ENCODE data around the gene SURF4. TPM values are rescaled to one million over a fixed set of nuclear protein-coding genes. Genes with fewer than 3 reads are reported as not detected.

SURF4 gene
- 376 and 383 TPM in 2 replicates for total RNA-seq

GRCh38 chr9:133375724-133376654 lies at the start of gene SURF4, which contains the start of gene STKLD1:
TSS of gene SURF4 (minus strand) at chr9:133376060. CDS start at chr9:133375969, 91 bp downstream.
TSS of gene STKLD1 (plus strand) at chr9:133376366. CDS start at chr9:133376474, 108 bp downstream.

GRCh38 chr9:133421615-133422542 lies 46.0 kb upstream of the SURF4 start, which contains the start of gene ADAMTS13:
TSS of gene ADAMTS13 (plus strand) at chr9:133422367. CDS start at chr9:133422444, 77 bp downstream.

DNA sequence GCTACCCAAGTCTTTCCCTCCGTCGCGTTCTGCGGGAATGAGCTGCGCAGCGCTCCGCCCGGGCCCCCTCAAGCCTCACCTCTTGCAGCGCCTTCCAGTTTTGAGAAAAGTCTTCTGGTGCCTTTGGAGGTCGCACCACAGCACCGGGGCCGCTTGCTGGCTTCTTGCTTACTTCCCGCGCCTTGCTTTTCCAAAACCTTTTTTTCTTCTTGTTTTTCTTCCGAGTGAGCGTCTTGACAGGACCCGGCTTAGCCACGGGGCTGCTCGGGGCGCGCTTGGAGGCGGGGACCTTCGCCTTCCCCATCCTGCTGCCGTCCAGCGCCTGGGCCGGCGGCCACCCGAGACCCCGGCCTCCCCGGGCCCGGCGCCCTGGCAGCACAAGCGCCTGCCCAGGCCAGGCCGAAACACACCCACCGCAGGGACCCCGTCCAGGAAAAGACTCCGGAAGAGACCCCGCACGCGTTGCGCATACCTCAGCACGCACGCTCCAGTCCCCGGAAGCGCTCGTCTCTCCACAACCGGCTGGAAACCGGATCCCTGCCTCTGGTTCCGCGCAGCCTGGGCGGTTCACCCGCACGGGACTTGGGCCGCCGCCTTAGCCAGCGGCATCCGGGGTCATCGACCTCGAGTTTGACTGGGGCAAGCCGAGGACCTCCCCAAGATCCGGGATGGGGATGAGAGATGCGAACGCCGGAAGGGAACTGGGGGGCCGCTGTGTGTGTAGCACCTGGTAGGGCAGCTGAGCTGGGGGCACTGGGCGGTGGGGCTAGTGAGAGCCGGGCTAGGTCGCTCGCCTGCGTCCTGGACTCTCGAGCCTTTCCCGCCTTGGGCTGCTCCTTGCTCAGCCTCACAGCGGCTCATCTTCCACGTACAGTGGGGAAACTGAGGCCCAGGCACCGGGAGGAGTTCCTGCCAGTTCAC lies 41.9 kb upstream of the SURF4 start, which contains the start of gene REXO4:
Gene REXO4 (minus strand): TSS at position 470 of the 921 bp plus-strand sequence. CDS start 166 bp downstream, at position 304.

DNA sequence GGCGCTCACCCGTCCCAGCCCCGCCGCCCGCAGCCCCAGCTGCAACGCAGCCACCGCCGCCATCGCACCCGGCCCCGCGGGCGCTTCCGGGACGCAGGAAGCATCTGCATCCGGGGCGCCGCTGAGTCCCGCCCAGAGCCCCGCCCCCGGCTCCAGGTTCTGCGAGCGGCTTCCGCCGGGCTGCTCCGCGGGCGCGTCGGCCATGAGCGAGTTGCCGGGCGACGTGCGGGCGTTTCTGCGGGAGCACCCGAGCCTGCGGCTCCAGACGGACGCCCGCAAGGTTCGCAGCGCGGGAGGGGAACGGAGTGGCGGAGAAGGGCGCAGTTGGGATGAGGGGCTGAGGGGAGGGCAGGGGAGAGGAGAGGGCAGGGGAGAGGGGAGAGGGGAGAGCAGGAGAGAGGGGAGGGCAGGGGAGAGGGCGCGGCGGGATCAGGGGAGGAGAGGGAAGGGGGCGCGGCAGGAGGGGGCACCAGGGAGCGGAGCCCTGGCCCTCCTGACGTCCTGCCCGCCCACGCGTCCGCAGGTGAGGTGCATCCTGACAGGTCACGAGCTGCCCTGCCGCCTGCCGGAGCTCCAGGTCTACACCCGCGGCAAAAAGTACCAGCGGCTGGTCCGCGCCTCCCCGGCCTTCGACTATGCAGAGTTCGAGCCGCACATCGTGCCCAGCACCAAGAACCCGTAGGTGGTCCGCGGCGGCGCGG lies 19.3 kb downstream of the SURF4 start, which contains the start of the genes SURF1 and SURF2:
Gene SURF1 (minus strand): TSS at position 97 of the 701 bp plus-strand sequence. CDS start 34 bp downstream, at position 63.
Gene SURF2 (plus strand): TSS at position 160 of the 701 bp plus-strand sequence. CDS start 43 bp downstream, at position 203.

DNA sequence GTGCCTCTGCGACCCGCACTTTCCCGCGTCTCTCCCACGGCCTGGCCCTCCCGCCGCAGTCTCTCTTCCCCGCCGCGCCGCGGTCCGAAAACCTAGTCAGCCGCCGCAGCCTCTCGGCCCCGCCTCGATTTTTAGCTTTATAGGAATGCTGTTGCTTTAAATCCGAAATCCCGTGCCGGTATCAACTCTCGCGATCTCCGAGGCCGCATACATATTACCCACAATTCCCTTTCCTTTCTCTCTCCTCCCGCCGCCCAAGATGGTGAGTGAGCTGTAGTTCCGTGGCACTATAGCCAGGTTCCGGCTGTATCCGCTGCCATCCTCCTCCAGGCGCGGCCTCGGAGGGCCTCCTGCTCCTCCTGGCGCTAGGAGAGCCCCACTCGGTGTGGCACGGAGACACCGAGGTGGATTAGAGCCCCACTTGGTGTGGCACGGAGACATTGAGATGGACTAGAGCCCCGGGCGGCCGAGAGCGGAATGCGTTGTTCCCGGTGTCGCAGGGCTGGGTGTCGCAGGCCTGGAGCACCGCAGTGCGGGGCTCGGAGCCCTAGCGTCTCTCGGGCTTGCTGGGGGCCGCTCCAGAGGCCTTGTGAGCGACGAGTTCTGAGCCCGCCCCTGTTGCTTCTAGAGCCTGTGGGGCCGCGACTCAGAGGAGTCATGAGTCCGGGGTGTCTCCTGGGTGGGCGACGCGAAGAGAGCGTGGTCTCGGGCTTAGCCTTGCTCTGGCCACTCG lies 27.7 kb downstream of the SURF4 start, which contains the start of the genes MED22 and RPL7A:
Gene MED22 (minus strand): TSS at position 147 of the 733 bp plus-strand sequence. CDS start 1,469 bp downstream, outside the sequence.
Gene RPL7A (plus strand): TSS at position 234 of the 733 bp plus-strand sequence. CDS start 26 bp downstream, at position 260.

DNA sequence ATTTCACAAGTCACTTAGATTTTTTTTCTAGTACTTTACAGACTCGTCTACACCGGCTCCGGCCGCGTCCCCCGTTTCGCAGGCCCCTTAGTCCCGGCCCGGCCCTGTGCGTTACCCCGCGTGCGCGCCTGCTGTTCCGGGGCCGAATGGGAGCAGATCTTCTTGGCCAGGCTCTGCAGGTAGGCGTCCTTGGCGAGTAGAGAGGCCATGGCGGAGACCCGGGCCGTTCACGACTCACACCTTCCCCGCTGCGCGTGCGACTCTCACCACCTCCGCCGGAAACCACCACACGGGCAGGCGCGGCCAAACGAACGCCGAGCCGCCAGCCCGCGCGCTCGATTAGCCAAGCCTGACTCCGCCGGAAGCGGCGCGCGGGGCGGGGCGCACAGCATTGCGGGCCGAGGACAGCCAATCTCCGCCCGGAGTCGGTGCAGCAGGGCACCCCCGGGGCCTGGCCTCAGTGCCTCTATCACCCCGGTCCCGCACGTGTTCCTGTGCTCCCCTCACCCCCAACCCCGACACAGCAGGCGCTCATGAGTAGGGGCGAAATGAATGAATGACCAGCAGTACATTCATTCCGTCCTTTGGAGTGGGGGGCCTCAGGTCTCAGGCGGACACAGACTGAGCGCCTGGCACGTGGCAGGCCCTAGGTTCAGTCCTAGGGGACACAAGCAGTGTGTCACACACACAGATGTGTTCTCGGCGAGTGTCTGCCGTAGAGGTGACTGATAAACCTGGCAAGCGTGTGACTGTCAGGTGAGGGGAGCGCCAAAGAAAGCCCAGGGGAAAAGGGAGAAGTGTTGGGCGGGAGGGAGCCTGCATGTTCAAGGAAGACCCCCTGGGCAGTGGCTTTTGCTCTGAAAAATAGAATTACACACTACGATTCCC lies 39.7 kb downstream of the SURF4 start, which contains the start of gene SURF6:
Gene SURF6 (minus strand): TSS at position 265 of the 888 bp plus-strand sequence. CDS start 56 bp downstream, at position 209.

Other genes starting within 250 kb of the SURF4 start
- gene GBGT1, start 212.1 kb downstream of the SURF4 start, total RNA-seq = 9.6 and 11.2 TPM in 2 replicates
- gene OBP2B, start 166.8 kb downstream of the SURF4 start, total RNA-seq = not detected in 2 replicates
- gene ABO, start 100.9 kb downstream of the SURF4 start, total RNA-seq = not detected in 2 replicates
- 10.6 and 13.9 TPM in 2 replicates for gene SURF6, start 39.9 kb downstream of the SURF4 start, total RNA-seq
- 13.2 and 13.9 TPM in 2 replicates for gene MED22, start 27.9 kb downstream of the SURF4 start, total RNA-seq
- gene RPL7A, start 27.8 kb downstream of the SURF4 start, total RNA-seq = 2,993 and 3,212 TPM in 2 replicates
- 19.9 and 27.8 TPM in 2 replicates for gene SURF1, start 19.6 kb downstream of the SURF4 start, total RNA-seq
- 18.7 and 19.7 TPM in 2 replicates for gene SURF2, start 19.5 kb downstream of the SURF4 start, total RNA-seq
- gene STKLD1, start 306 bp upstream of the SURF4 start, total RNA-seq = 0.36 and 0.47 TPM in 2 replicates
- 20.2 and 23.5 TPM in 2 replicates for gene REXO4, start 42.0 kb upstream of the SURF4 start, total RNA-seq
- 0.27 and 1.3 TPM in 2 replicates for gene ADAMTS13, start 46.3 kb upstream of the SURF4 start, total RNA-seq
- gene CACFD1, start 83.9 kb upstream of the SURF4 start, total RNA-seq = 7.7 and 9.9 TPM in 2 replicates
- 22.2 and 27.3 TPM in 2 replicates for gene SLC2A6, start 103.0 kb upstream of the SURF4 start, total RNA-seq
- not detected in 2 replicates for gene MYMK, start 148.9 kb upstream of the SURF4 start, total RNA-seq
- gene ADAMTSL2, start 158.6 kb upstream of the SURF4 start, total RNA-seq = 0.75 TPM in 1 of 2 replicates, not detected in the other
- not detected in 2 replicates for gene FAM163B, start 233.3 kb upstream of the SURF4 start, total RNA-seq

All from endothelial cell of coronary artery (primary cell).